WTC11 (cell line): ENCODE measurements around the gene ZNF423. TPM values are rescaled to one million over a fixed set of nuclear protein-coding genes. Genes with fewer than 3 reads are reported as not detected.
A peak's percentile ranks its signal among the peaks of the same experiment; 100 is the strongest.

Experiments used
- ATAC-seq: fragments of 200-7000 bp; cut with Tn5 transposase; 2 replicates; pipeline ENCODE4 v1.10.0; 2021; ENCODE audit warnings: mild to moderate bottlenecking, moderate library complexity
- CTCF ChIA-PET: fragments of 300-600 bp; sonication (Branson Sonifier 250); formaldehyde crosslinking; loops from one replicate; lab custom pipeline; 2021; ENCODE audit warnings: antibody characterized with exemption; lab: Charles Lee
- POLR2A ChIA-PET: fragments of 350-600 bp; sonication (Branson Sonifier 250); formaldehyde crosslinking; loops from one replicate; lab custom pipeline; 2021; ENCODE audit warnings: antibody characterized with exemption; lab: Charles Lee
- DNase-seq: peaks from one replicate; pipeline ENCODE4 v3.0.0; 2021; ENCODE audit warnings: low spot score
- H3K27ac Mint-ChIP-seq: 2 replicates; pipeline ENCODE4 v1.8.0; 2021; ENCODE audit warnings: mixed read lengths
- H3K27me3 Mint-ChIP-seq: 2 replicates; pipeline ENCODE4 v1.8.0; 2021; ENCODE audit warnings: low read depth, mild to moderate bottlenecking, moderate library complexity, mixed read lengths
- H3K36me3 Mint-ChIP-seq: 2 replicates; pipeline ENCODE4 v1.8.0; 2021; ENCODE audit warnings: mixed read lengths
- H3K4me1 Mint-ChIP-seq: 2 replicates; pipeline ENCODE4 v1.8.0; 2022; ENCODE audit warnings: mixed read lengths
- H3K4me3 Mint-ChIP-seq: 2 replicates; pipeline ENCODE4 v1.8.0; 2021; ENCODE audit warnings: mild to moderate bottlenecking, moderate library complexity, mixed read lengths
- H3K9me3 Mint-ChIP-seq: 2 replicates; pipeline ENCODE4 v1.8.0; 2021; ENCODE audit warnings: mixed read lengths
- ETV6 ChIP-seq: sonication (generic); formaldehyde crosslinking; IDR thresholded peaks from 2 replicates; pipeline ENCODE4 v1.8.1; 2022; ENCODE audit warnings: mild to moderate bottlenecking, missing genetic modification reagents
- FOXK1 ChIP-seq: sonication (generic); formaldehyde crosslinking; IDR thresholded peaks from 2 replicates; pipeline ENCODE4 v1.8.0; 2022; ENCODE audit warnings: mild to moderate bottlenecking, moderate library complexity, missing genetic modification reagents
- HMGA2 ChIP-seq: fragments of 250-450 bp; sonication (Bioruptor Pico); IDR thresholded peaks from 2 replicates; pipeline ENCODE4 v1.4.0; 2021; ENCODE audit warnings: mild to moderate bottlenecking, moderate library complexity
- KAT7 ChIP-seq: sonication (generic); formaldehyde crosslinking; IDR thresholded peaks from 2 replicates; pipeline ENCODE4 v1.8.1; 2023; ENCODE audit warnings: missing genetic modification reagents, mild to moderate bottlenecking, borderline replicate concordance
- MXD4 ChIP-seq: fragments of 250-450 bp; sonication (Bioruptor Pico); IDR thresholded peaks from 2 replicates; pipeline ENCODE4 v1.8.0; 2021; ENCODE audit warnings: mild to moderate bottlenecking, moderate library complexity, borderline replicate concordance
- SOX15 ChIP-seq: fragments of 250-450 bp; sonication (Bioruptor Pico); IDR thresholded peaks from 2 replicates; pipeline ENCODE4 v1.9.0; 2021; ENCODE audit warnings: mild to moderate bottlenecking
- TEAD1 ChIP-seq: sonication (generic); formaldehyde crosslinking; IDR thresholded peaks from 2 replicates; pipeline ENCODE4 v1.8.0; 2022; ENCODE audit warnings: mild to moderate bottlenecking, missing genetic modification reagents
- TP53 ChIP-seq: sonication (generic); formaldehyde crosslinking; IDR thresholded peaks from 2 replicates; pipeline ENCODE4 v1.8.1; 2023; ENCODE audit warnings: mild to moderate bottlenecking, missing genetic modification reagents
- ZNF219 ChIP-seq: sonication (generic); formaldehyde crosslinking; IDR thresholded peaks from 2 replicates; pipeline ENCODE4 v1.8.0; 2023; ENCODE audit warnings: missing genetic modification reagents, mild to moderate bottlenecking, borderline replicate concordance
- total RNA-seq: library from RNA; stranded (reverse); gene quantifications from 3 replicates; pipeline ENCODE4 v1.2.3, GENCODE V29; 2021
- TF ChIP-seq, protein P1 (sequence below): fragments of 200-600 bp; IDR thresholded peaks from 2 replicates; pipeline ENCODE4 v1.8.0; 2022; ENCODE audit warnings: antibody characterized with exemption
- TF ChIP-seq, protein P2 (sequence below): sonication (generic); formaldehyde crosslinking; IDR thresholded peaks from 2 replicates; pipeline ENCODE4 v1.8.0; 2022; ENCODE audit warnings: mild to moderate bottlenecking, missing genetic modification reagents
- TF ChIP-seq, protein P3 (sequence below): fragments of 250-450 bp; sonication (Bioruptor Pico); IDR thresholded peaks from 2 replicates; pipeline ENCODE4 v1.9.0; 2021; ENCODE audit warnings: mild to moderate bottlenecking, borderline replicate concordance
- TF ChIP-seq, protein P4 (sequence below): sonication (generic); formaldehyde crosslinking; IDR thresholded peaks from 2 replicates; pipeline ENCODE4 v1.8.1; 2023; ENCODE audit warnings: mild to moderate bottlenecking, missing genetic modification reagents, borderline replicate concordance
- TF ChIP-seq, protein P5 (sequence below): sonication (generic); formaldehyde crosslinking; IDR thresholded peaks from 2 replicates; pipeline ENCODE4 v1.8.0; 2023; ENCODE audit warnings: missing genetic modification reagents, mild to moderate bottlenecking, borderline replicate concordance
- TF ChIP-seq, protein P6 (sequence below): sonication (generic); formaldehyde crosslinking; IDR thresholded peaks from 2 replicates; pipeline ENCODE4 v1.8.1; 2022; ENCODE audit warnings: mild to moderate bottlenecking, moderate library complexity, missing genetic modification reagents
- TF ChIP-seq, protein P7 (sequence below): sonication (generic); formaldehyde crosslinking; IDR thresholded peaks from 2 replicates; pipeline ENCODE4 v1.8.0; 2022; ENCODE audit warnings: mild to moderate bottlenecking, missing genetic modification reagents

The ZNF423 gene
- total RNA-seq, 1 experiment from 2014 or later = 38.8 TPM

DNA sequence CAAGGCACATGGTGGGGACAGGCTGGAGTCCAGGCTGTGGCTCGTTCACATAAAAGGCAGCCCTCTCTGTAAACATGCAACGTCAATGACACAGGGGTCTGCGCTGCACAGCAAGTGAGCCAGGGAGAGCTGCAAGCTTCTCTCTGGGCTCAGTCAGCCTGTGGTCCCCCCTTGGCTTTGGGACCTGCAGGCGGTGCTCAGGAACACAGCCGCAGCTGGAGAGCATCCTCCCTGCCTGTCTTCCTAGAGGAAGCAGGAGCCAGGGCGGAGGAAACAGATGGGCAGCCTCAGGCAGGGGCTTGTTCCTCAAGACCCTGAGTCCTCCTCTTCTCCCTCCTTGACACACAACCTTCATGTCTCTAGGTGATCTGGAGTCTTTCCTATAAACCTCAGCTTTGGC, 254.3 kb downstream of the ZNF423 start:
- H3K27ac Mint-ChIP-seq = peak overlapping the region; percentile 63; the same call in 1 of the 2 replicates
- no peak for ATAC-seq
- peaks cover 30% of the 10 kb centered on the region for H3K4me1 Mint-ChIP-seq
- H3K36me3 Mint-ChIP-seq = no peaks in the 10 kb centered on the region
- ChIA-PET CTCF (interaction anchor here (0.9 kb wide), 1 partner anchor 9 kb away, joined by 5 read pairs; no protein-coding TSS in a partner anchor), POLR2A (no interaction called here)
- no peaks in the 10 kb centered on the region for H3K9me3 Mint-ChIP-seq
- H3K27me3 Mint-ChIP-seq = no peaks in the 10 kb centered on the region
- no peak overlapping the region for H3K4me3 Mint-ChIP-seq
- TF ChIP-seq, protein P1, sequence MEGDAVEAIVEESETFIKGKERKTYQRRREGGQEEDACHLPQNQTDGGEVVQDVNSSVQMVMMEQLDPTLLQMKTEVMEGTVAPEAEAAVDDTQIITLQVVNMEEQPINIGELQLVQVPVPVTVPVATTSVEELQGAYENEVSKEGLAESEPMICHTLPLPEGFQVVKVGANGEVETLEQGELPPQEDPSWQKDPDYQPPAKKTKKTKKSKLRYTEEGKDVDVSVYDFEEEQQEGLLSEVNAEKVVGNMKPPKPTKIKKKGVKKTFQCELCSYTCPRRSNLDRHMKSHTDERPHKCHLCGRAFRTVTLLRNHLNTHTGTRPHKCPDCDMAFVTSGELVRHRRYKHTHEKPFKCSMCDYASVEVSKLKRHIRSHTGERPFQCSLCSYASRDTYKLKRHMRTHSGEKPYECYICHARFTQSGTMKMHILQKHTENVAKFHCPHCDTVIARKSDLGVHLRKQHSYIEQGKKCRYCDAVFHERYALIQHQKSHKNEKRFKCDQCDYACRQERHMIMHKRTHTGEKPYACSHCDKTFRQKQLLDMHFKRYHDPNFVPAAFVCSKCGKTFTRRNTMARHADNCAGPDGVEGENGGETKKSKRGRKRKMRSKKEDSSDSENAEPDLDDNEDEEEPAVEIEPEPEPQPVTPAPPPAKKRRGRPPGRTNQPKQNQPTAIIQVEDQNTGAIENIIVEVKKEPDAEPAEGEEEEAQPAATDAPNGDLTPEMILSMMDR = no peak
- TF ChIP-seq MXD4 = no peak
- TF ChIP-seq TP53 = no peak
- TF ChIP-seq, protein P2, sequence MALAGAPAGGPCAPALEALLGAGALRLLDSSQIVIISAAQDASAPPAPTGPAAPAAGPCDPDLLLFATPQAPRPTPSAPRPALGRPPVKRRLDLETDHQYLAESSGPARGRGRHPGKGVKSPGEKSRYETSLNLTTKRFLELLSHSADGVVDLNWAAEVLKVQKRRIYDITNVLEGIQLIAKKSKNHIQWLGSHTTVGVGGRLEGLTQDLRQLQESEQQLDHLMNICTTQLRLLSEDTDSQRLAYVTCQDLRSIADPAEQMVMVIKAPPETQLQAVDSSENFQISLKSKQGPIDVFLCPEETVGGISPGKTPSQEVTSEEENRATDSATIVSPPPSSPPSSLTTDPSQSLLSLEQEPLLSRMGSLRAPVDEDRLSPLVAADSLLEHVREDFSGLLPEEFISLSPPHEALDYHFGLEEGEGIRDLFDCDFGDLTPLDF = no peak
- TF ChIP-seq, protein P3, sequence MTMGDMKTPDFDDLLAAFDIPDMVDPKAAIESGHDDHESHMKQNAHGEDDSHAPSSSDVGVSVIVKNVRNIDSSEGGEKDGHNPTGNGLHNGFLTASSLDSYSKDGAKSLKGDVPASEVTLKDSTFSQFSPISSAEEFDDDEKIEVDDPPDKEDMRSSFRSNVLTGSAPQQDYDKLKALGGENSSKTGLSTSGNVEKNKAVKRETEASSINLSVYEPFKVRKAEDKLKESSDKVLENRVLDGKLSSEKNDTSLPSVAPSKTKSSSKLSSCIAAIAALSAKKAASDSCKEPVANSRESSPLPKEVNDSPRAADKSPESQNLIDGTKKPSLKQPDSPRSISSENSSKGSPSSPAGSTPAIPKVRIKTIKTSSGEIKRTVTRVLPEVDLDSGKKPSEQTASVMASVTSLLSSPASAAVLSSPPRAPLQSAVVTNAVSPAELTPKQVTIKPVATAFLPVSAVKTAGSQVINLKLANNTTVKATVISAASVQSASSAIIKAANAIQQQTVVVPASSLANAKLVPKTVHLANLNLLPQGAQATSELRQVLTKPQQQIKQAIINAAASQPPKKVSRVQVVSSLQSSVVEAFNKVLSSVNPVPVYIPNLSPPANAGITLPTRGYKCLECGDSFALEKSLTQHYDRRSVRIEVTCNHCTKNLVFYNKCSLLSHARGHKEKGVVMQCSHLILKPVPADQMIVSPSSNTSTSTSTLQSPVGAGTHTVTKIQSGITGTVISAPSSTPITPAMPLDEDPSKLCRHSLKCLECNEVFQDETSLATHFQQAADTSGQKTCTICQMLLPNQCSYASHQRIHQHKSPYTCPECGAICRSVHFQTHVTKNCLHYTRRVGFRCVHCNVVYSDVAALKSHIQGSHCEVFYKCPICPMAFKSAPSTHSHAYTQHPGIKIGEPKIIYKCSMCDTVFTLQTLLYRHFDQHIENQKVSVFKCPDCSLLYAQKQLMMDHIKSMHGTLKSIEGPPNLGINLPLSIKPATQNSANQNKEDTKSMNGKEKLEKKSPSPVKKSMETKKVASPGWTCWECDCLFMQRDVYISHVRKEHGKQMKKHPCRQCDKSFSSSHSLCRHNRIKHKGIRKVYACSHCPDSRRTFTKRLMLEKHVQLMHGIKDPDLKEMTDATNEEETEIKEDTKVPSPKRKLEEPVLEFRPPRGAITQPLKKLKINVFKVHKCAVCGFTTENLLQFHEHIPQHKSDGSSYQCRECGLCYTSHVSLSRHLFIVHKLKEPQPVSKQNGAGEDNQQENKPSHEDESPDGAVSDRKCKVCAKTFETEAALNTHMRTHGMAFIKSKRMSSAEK (CRISPR knock-in tag) = no peak
- no peak for TF ChIP-seq FOXK1 (CRISPR knock-in tag)
- TF ChIP-seq HMGA2 = no peak
- no peak for TF ChIP-seq ZNF219 (CRISPR knock-in tag)
- TF ChIP-seq ETV6 = no peak
- TF ChIP-seq, protein P4, sequence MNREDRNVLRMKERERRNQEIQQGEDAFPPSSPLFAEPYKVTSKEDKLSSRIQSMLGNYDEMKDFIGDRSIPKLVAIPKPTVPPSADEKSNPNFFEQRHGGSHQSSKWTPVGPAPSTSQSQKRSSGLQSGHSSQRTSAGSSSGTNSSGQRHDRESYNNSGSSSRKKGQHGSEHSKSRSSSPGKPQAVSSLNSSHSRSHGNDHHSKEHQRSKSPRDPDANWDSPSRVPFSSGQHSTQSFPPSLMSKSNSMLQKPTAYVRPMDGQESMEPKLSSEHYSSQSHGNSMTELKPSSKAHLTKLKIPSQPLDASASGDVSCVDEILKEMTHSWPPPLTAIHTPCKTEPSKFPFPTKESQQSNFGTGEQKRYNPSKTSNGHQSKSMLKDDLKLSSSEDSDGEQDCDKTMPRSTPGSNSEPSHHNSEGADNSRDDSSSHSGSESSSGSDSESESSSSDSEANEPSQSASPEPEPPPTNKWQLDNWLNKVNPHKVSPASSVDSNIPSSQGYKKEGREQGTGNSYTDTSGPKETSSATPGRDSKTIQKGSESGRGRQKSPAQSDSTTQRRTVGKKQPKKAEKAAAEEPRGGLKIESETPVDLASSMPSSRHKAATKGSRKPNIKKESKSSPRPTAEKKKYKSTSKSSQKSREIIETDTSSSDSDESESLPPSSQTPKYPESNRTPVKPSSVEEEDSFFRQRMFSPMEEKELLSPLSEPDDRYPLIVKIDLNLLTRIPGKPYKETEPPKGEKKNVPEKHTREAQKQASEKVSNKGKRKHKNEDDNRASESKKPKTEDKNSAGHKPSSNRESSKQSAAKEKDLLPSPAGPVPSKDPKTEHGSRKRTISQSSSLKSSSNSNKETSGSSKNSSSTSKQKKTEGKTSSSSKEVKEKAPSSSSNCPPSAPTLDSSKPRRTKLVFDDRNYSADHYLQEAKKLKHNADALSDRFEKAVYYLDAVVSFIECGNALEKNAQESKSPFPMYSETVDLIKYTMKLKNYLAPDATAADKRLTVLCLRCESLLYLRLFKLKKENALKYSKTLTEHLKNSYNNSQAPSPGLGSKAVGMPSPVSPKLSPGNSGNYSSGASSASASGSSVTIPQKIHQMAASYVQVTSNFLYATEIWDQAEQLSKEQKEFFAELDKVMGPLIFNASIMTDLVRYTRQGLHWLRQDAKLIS (CRISPR knock-in tag) = no peak
- TF ChIP-seq, protein P5, sequence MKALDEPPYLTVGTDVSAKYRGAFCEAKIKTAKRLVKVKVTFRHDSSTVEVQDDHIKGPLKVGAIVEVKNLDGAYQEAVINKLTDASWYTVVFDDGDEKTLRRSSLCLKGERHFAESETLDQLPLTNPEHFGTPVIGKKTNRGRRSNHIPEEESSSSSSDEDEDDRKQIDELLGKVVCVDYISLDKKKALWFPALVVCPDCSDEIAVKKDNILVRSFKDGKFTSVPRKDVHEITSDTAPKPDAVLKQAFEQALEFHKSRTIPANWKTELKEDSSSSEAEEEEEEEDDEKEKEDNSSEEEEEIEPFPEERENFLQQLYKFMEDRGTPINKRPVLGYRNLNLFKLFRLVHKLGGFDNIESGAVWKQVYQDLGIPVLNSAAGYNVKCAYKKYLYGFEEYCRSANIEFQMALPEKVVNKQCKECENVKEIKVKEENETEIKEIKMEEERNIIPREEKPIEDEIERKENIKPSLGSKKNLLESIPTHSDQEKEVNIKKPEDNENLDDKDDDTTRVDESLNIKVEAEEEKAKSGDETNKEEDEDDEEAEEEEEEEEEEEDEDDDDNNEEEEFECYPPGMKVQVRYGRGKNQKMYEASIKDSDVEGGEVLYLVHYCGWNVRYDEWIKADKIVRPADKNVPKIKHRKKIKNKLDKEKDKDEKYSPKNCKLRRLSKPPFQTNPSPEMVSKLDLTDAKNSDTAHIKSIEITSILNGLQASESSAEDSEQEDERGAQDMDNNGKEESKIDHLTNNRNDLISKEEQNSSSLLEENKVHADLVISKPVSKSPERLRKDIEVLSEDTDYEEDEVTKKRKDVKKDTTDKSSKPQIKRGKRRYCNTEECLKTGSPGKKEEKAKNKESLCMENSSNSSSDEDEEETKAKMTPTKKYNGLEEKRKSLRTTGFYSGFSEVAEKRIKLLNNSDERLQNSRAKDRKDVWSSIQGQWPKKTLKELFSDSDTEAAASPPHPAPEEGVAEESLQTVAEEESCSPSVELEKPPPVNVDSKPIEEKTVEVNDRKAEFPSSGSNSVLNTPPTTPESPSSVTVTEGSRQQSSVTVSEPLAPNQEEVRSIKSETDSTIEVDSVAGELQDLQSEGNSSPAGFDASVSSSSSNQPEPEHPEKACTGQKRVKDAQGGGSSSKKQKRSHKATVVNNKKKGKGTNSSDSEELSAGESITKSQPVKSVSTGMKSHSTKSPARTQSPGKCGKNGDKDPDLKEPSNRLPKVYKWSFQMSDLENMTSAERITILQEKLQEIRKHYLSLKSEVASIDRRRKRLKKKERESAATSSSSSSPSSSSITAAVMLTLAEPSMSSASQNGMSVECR = no peak
- TF ChIP-seq TEAD1 = no peak
- TF ChIP-seq, protein P6, sequence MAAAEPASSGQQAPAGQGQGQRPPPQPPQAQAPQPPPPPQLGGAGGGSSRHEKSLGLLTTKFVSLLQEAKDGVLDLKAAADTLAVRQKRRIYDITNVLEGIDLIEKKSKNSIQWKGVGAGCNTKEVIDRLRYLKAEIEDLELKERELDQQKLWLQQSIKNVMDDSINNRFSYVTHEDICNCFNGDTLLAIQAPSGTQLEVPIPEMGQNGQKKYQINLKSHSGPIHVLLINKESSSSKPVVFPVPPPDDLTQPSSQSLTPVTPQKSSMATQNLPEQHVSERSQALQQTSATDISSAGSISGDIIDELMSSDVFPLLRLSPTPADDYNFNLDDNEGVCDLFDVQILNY (CRISPR knock-in tag) = no peak
- TF ChIP-seq SOX15 (CRISPR knock-in tag) = no peak
- TF ChIP-seq, protein P7, sequence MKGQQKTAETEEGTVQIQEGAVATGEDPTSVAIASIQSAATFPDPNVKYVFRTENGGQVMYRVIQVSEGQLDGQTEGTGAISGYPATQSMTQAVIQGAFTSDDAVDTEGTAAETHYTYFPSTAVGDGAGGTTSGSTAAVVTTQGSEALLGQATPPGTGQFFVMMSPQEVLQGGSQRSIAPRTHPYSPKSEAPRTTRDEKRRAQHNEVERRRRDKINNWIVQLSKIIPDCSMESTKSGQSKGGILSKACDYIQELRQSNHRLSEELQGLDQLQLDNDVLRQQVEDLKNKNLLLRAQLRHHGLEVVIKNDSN (CRISPR knock-in tag) = no peak
- TF ChIP-seq KAT7 (CRISPR knock-in tag) = no peak
- TF ChIP-seq, all 79 proteins: peak for 0
- no peak for DNase-seq
